ENCODE measurements around the gene ELP6.

- no peak for TF ChIP-seq CTCF (IDR thresholded peaks at IDR 0.05; ENCODE audit: poor library complexity, severe bottlenecking)
- TF ChIP-seq POLR2AphosphoS5 (IDR thresholded peaks at IDR 0.05) = no peak
- no peak for TF ChIP-seq TAF1 (IDR thresholded peaks at IDR 0.05; ENCODE audit: low read depth)
- no peak for TF ChIP-seq REST (IDR thresholded peaks at IDR 0.05; ENCODE audit: borderline replicate concordance)
Measured at GRCh38 chr3:47554335-47554734, 40.8 kb upstream of the ELP6 start.
